ENCODE data around the gene PAX7. TPM values are rescaled to one million over a fixed set of nuclear protein-coding genes. Genes with fewer than 3 reads are reported as not detected.

Gene PAX7
- polyA plus RNA-seq, 1 donor from 2014 or later: not detected

DNA sequence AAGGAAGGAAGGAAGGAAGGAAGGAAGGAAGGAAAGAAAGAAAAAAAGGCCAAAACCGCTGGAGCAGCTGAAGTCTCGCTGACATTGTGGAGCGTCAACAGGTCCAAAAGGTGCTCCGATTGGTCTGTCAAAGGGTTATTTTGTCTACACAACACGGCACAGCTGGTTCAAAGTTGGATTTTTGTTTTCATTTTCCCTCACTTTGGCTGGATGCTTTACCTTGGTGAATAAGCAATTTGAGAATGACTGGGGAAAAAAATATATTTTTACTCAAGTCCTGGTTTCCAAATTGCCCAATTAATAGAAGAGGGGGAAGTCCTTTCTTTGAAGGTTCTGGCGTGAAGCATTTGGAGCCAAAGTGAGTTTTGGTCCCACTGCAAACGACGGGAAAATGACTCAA is 19.3 kb upstream of the PAX7 start:
- Histone ChIP-seq H3K36me3 (ENCODE audit: insufficient read depth, low read length) (no peaks in the 10 kb centered on the region), H3K79me2 (replicated peaks; ENCODE audit: insufficient read depth, low read length) (no peaks in the 10 kb centered on the region), H3K9ac (ENCODE audit: low read length) (no peak overlapping the region), H3K4me2 (ENCODE audit: low read length) (no peak overlapping the region), H4K20me1 (ENCODE audit: insufficient read depth) (no peaks in the 10 kb centered on the region), H3K27ac (ENCODE audit: low read length) (no peak overlapping the region), H2AFZ (ENCODE audit: low read depth, low read length) (no peak overlapping the region), H3K4me3 (ENCODE audit: low read length) (no peak overlapping the region), H3F3A (ENCODE audit: insufficient read depth, low read length, poor library complexity, severe bottlenecking) (no peaks in the 10 kb centered on the region), H3K27me3 (ENCODE audit: insufficient read depth, low read depth, low read length) (no peaks in the 10 kb centered on the region), H3K9me3 (ENCODE audit: low read length) (no peaks in the 10 kb centered on the region), H3K9me2 (ENCODE audit: insufficient read depth, low read length) (no peaks in the 10 kb centered on the region)
- no peak for TF ChIP-seq RAD21 (conservative IDR thresholded peaks at IDR 0.05)
- no peak for TF ChIP-seq POLR2AphosphoS5 (IDR thresholded peaks at IDR 0.05)
- TF ChIP-seq, protein P1, sequence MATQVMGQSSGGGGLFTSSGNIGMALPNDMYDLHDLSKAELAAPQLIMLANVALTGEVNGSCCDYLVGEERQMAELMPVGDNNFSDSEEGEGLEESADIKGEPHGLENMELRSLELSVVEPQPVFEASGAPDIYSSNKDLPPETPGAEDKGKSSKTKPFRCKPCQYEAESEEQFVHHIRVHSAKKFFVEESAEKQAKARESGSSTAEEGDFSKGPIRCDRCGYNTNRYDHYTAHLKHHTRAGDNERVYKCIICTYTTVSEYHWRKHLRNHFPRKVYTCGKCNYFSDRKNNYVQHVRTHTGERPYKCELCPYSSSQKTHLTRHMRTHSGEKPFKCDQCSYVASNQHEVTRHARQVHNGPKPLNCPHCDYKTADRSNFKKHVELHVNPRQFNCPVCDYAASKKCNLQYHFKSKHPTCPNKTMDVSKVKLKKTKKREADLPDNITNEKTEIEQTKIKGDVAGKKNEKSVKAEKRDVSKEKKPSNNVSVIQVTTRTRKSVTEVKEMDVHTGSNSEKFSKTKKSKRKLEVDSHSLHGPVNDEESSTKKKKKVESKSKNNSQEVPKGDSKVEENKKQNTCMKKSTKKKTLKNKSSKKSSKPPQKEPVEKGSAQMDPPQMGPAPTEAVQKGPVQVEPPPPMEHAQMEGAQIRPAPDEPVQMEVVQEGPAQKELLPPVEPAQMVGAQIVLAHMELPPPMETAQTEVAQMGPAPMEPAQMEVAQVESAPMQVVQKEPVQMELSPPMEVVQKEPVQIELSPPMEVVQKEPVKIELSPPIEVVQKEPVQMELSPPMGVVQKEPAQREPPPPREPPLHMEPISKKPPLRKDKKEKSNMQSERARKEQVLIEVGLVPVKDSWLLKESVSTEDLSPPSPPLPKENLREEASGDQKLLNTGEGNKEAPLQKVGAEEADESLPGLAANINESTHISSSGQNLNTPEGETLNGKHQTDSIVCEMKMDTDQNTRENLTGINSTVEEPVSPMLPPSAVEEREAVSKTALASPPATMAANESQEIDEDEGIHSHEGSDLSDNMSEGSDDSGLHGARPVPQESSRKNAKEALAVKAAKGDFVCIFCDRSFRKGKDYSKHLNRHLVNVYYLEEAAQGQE (IDR thresholded peaks at IDR 0.05; ENCODE audit: borderline replicate concordance): no peak
- TF ChIP-seq, protein P2, sequence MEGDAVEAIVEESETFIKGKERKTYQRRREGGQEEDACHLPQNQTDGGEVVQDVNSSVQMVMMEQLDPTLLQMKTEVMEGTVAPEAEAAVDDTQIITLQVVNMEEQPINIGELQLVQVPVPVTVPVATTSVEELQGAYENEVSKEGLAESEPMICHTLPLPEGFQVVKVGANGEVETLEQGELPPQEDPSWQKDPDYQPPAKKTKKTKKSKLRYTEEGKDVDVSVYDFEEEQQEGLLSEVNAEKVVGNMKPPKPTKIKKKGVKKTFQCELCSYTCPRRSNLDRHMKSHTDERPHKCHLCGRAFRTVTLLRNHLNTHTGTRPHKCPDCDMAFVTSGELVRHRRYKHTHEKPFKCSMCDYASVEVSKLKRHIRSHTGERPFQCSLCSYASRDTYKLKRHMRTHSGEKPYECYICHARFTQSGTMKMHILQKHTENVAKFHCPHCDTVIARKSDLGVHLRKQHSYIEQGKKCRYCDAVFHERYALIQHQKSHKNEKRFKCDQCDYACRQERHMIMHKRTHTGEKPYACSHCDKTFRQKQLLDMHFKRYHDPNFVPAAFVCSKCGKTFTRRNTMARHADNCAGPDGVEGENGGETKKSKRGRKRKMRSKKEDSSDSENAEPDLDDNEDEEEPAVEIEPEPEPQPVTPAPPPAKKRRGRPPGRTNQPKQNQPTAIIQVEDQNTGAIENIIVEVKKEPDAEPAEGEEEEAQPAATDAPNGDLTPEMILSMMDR (IDR thresholded peaks at IDR 0.05; ENCODE audit: poor library complexity, severe bottlenecking): no peak
- no peak for TF ChIP-seq MXI1 (conservative IDR thresholded peaks at IDR 0.05; ENCODE audit: poor library complexity, severe bottlenecking)
- TF ChIP-seq TAF1 (IDR thresholded peaks at IDR 0.05; ENCODE audit: low read depth): no peak
- no peak for TF ChIP-seq EP300 (conservative IDR thresholded peaks at IDR 0.05; ENCODE audit: poor library complexity, severe bottlenecking)
- TF ChIP-seq SMC3 (conservative IDR thresholded peaks at IDR 0.05; ENCODE audit: poor library complexity): no peak
- TF ChIP-seq EZH2 (IDR thresholded peaks at IDR 0.05; ENCODE audit: borderline replicate concordance, insufficient read depth, low read length, poor library complexity, severe bottlenecking): no peak

DNA sequence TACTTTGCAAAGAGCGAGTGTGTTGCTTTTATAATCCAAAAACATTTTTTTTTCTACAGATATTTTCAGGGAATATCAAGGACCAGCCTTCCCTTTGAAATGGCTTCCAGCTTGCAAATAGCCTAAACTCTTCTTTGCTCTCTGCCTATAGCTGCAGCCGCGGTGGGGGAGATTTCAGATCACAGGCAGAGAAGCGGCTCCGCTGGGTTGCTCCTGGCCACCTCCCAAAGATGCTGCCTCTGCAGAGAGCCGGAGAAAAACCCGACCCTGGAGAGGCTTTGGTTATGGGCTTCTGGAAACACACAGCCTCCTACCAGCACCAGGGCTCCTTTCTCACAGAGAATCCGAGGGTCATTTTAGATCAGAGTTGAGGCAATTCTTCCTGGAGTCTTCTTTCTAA is 18.6 kb upstream of the PAX7 start:
- H2AFZ ChIP-seq (ENCODE audit: low read depth, low read length): no peak overlapping the region

More for the DNA sequence above, 18.6 kb upstream of the PAX7 start:
- Histone ChIP-seq H4K20me1 (ENCODE audit: insufficient read depth) (no peaks in the 10 kb centered on the region), H3K36me3 (ENCODE audit: insufficient read depth, low read length) (no peaks in the 10 kb centered on the region), H3K9me3 (ENCODE audit: low read length) (no peaks in the 10 kb centered on the region), H3K4me3 (ENCODE audit: low read length) (no peak overlapping the region), H3F3A (ENCODE audit: insufficient read depth, low read length, poor library complexity, severe bottlenecking) (no peaks in the 10 kb centered on the region), H3K79me2 (replicated peaks; ENCODE audit: insufficient read depth, low read length) (no peaks in the 10 kb centered on the region), H3K27me3 (ENCODE audit: insufficient read depth, low read depth, low read length) (no peaks in the 10 kb centered on the region), H3K27ac (ENCODE audit: low read length) (no peak overlapping the region), H3K4me2 (ENCODE audit: low read length) (no peak overlapping the region), H3K9ac (ENCODE audit: low read length) (no peak overlapping the region), H3K9me2 (ENCODE audit: insufficient read depth, low read length) (no peaks in the 10 kb centered on the region)
- TF ChIP-seq MXI1 (conservative IDR thresholded peaks at IDR 0.05; ENCODE audit: poor library complexity, severe bottlenecking) (no peak), EP300 (conservative IDR thresholded peaks at IDR 0.05; ENCODE audit: poor library complexity, severe bottlenecking) (no peak)
